K562 (cell line): ENCODE data around the gene GRIK5. TPM values are rescaled to one million over a fixed set of nuclear protein-coding genes. Genes with fewer than 3 reads are reported as not detected.
A peak's percentile ranks its signal among the peaks of the same experiment; 100 is the strongest.

ENCODE experiments used
- ATF1 ChIP-seq, 2 experiments: fragments of 450-650 bp in 1 of 2; IDR thresholded peaks; 2 replicates each; pipeline ENCODE4 v1.6.1; 2016; ENCODE audit warnings: missing compliant biosample characterization in 1 of 2, missing genetic modification characterization in 1 of 2
- CLOCK ChIP-seq: fragments of 250-450 bp; sonication (Bioruptor Pico); IDR thresholded peaks from 2 replicates; pipeline ENCODE4 v1.4.0; 2020; ENCODE audit warnings: mild to moderate bottlenecking, moderate library complexity, borderline replicate concordance
- E2F6 ChIP-seq, 2 experiments: IDR thresholded peaks; 2 replicates each; pipeline ENCODE4 v1.6.1; 2011; ENCODE audit warnings: borderline replicate concordance in 1 of 2, control low read depth in 1 of 2, low read depth in 1 of 2, low read length in 1 of 2, mild to moderate bottlenecking in 1 of 2, mixed read lengths in 1 of 2, moderate library complexity in 1 of 2; ENCODE audit not compliant: insufficient read depth in 1 of 2, insufficient read length in 1 of 2, poor library complexity in 1 of 2, severe bottlenecking in 1 of 2; ENCODE audit errors: extremely low read depth in 1 of 2
- MAX ChIP-seq: sonication (generic); formaldehyde crosslinking; IDR thresholded peaks from 2 replicates; pipeline ENCODE4 v1.9.0; 2022; ENCODE audit warnings: mild to moderate bottlenecking, missing genetic modification reagents
- MNT ChIP-seq, 2 experiments: fragments of 450-650 bp; conservative IDR thresholded peaks; 2 replicates each; pipeline ENCODE4 v1.6.1; 2017; ENCODE audit warnings: mild to moderate bottlenecking in 2 of 2, moderate library complexity in 2 of 2
- NCOA6 ChIP-seq: fragments of 450-650 bp; IDR thresholded peaks from 2 replicates; pipeline ENCODE4 v1.6.1; 2017; ENCODE audit warnings: mild to moderate bottlenecking
- NONO ChIP-seq, 2 experiments: fragments of 200-400 bp in 1 of 2; fragments of 450-650 bp in 1 of 2; formaldehyde crosslinking in 1 of 2; IDR thresholded peaks; 2 replicates each; pipeline ENCODE4 v1.6.1; 2017; ENCODE audit warnings: low read depth in 2 of 2, mild to moderate bottlenecking in 2 of 2, moderate library complexity in 2 of 2, low read length in 1 of 2
- SIN3A ChIP-seq, 2 experiments: fragments of 150-350 bp in 1 of 2; IDR thresholded peaks; 2 replicates each; pipeline ENCODE4 v1.6.1; 2011 to 2016; ENCODE audit warnings: borderline replicate concordance in 2 of 2, low read depth in 2 of 2, low read length in 2 of 2, mild to moderate bottlenecking in 2 of 2, moderate library complexity in 2 of 2; ENCODE audit not compliant: control insufficient read depth in 1 of 2
- YY1 ChIP-seq, 3 experiments: IDR thresholded peaks; 2 replicates each; pipeline ENCODE4 v1.6.1; 2011; ENCODE audit warnings: low read length in 2 of 3, mild to moderate bottlenecking in 2 of 3, moderate library complexity in 2 of 3, borderline replicate concordance in 1 of 3, control low read depth in 1 of 3, low read depth in 1 of 3; ENCODE audit not compliant: insufficient read depth in 3 of 3, insufficient replicate concordance in 2 of 3, control insufficient read depth in 1 of 3, insufficient read length in 1 of 3; ENCODE audit errors: extremely low read depth in 1 of 3
- polyA plus RNA-seq, 8 experiments: library from polyadenylated mRNA; depleted of rRNA in 4 of 8; stranded (reverse) in 5 of 8; unstranded in 3 of 8; fragments of >200 nt; fragmentation: Nextera tagmentation in 2 of 8; fragmentation: Illumina TruSeq in 1 of 8; extraction: Ambion mirVana in 2 of 8; extraction: Trizol in 1 of 8; gene quantifications; 2 replicates each; pipeline versions ENCODE4 v1.2.1 to v1.2.3, GENCODE V29; 2011 to 2014; ENCODE audit warnings: inconsistent platforms in 1 of 8, missing spikeins in 1 of 8
- total RNA-seq, 7 experiments: library from RNA; depleted of rRNA in 6 of 7; stranded (reverse); fragments of >200 nt in 6 of 7; fragmentation: Illumina TruSeq in 2 of 7; extraction: Trizol in 2 of 7; gene quantifications; 2 replicates each; pipeline versions ENCODE4 v1.2.1 to v1.2.3, GENCODE V29; 2011 to 2021; ENCODE audit warnings: low replicate concordance in 1 of 7
- TF ChIP-seq, protein P1 (sequence below): sonication (generic); formaldehyde crosslinking; IDR thresholded peaks from 2 replicates; pipeline ENCODE4 v1.8.0; 2022; ENCODE audit warnings: mild to moderate bottlenecking, missing genetic modification reagents
- TF ChIP-seq, protein P2 (sequence below): sonication (generic); formaldehyde crosslinking; IDR thresholded peaks from 2 replicates; pipeline ENCODE4 v1.8.0; 2023; ENCODE audit warnings: mild to moderate bottlenecking, missing genetic modification reagents
- TF ChIP-seq, protein P3 (sequence below): sonication (generic); formaldehyde crosslinking; IDR thresholded peaks from 2 replicates; pipeline ENCODE4 v1.9.0; 2022; ENCODE audit warnings: mild to moderate bottlenecking, missing genetic modification reagents

The GRIK5 gene
- total and polyA plus RNA-seq, 9 of the 15 experiments (the other 6 are each of a cell fraction or from before 2014, with no cell fraction given): 0.04 to 0.55 (median 0.27) TPM; not detected in 2

DNA sequence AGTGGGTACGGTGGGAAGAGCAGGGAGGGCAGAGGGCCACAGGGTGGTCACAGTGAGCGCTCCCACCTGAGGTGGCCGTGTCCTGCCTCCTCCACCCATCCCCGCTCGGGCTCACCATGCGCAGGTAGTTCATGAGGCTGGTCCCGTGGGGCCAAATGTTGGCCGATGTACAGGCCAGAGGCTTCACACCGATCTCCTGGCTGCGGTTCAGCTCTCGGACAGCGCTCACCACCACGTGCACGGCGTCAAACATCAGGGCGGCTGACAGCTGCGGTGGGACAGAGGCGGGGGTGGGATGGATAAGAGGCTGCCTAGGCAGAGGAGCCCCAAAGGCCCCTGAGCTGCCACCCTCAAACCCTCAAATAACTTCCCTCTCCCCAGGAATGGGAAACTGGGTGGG, 15.8 kb downstream of the GRIK5 start (continued):
- TF ChIP-seq CLOCK (no peak), SIN3A (IDR thresholded peaks at IDR 0.05; ENCODE audit: borderline replicate concordance in 2 of 2, control insufficient read depth in 1 of 2, low read depth in 2 of 2, low read length in 2 of 2) (peak in 1 of 2 experiments; percentile 91; a peak in 2 of 4 replicates), NONO (IDR thresholded peaks at IDR 0.05; ENCODE audit: low read depth in 2 of 2, low read length in 1 of 2) (no peak), E2F6 (IDR thresholded peaks at IDR 0.05; ENCODE audit: borderline replicate concordance in 1 of 2, extremely low read depth in 1 of 2, insufficient read depth in 1 of 2, insufficient read length in 1 of 2, low read depth in 1 of 2, low read length in 1 of 2, poor library complexity in 1 of 2, severe bottlenecking in 1 of 2) (peak; percentile 56 to 90), ATF1 (CRISPR knock-in tag; IDR thresholded peaks at IDR 0.05) (no peak), ATF1 (tag; IDR thresholded peaks at IDR 0.05) (no peak), MNT (conservative IDR thresholded peaks at IDR 0.05) (peak; percentile 87 to 91), YY1 (IDR thresholded peaks at IDR 0.05; ENCODE audit: borderline replicate concordance in 1 of 3, control insufficient read depth in 1 of 3, extremely low read depth in 1 of 3, insufficient read depth in 3 of 3, insufficient read length in 1 of 3, insufficient replicate concordance in 2 of 3, low read depth in 1 of 3, low read length in 2 of 3) (no peak), MAX (CRISPR knock-in tag) (peak; percentile 77), NCOA6 (no peak)
- TF ChIP-seq, protein P1, sequence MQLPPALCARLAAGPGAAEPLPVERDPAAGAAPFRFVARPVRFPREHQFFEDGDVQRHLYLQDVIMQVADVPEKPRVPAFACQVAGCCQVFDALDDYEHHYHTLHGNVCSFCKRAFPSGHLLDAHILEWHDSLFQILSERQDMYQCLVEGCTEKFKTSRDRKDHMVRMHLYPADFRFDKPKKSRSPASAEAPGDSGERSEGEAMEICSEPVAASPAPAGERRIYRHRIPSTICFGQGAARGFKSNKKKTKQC (CRISPR knock-in tag): peak; percentile 58; the same call in 1 of the 2 replicates
- TF ChIP-seq, protein P2, sequence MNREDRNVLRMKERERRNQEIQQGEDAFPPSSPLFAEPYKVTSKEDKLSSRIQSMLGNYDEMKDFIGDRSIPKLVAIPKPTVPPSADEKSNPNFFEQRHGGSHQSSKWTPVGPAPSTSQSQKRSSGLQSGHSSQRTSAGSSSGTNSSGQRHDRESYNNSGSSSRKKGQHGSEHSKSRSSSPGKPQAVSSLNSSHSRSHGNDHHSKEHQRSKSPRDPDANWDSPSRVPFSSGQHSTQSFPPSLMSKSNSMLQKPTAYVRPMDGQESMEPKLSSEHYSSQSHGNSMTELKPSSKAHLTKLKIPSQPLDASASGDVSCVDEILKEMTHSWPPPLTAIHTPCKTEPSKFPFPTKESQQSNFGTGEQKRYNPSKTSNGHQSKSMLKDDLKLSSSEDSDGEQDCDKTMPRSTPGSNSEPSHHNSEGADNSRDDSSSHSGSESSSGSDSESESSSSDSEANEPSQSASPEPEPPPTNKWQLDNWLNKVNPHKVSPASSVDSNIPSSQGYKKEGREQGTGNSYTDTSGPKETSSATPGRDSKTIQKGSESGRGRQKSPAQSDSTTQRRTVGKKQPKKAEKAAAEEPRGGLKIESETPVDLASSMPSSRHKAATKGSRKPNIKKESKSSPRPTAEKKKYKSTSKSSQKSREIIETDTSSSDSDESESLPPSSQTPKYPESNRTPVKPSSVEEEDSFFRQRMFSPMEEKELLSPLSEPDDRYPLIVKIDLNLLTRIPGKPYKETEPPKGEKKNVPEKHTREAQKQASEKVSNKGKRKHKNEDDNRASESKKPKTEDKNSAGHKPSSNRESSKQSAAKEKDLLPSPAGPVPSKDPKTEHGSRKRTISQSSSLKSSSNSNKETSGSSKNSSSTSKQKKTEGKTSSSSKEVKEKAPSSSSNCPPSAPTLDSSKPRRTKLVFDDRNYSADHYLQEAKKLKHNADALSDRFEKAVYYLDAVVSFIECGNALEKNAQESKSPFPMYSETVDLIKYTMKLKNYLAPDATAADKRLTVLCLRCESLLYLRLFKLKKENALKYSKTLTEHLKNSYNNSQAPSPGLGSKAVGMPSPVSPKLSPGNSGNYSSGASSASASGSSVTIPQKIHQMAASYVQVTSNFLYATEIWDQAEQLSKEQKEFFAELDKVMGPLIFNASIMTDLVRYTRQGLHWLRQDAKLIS (CRISPR knock-in tag): no peak
- TF ChIP-seq, protein P3, sequence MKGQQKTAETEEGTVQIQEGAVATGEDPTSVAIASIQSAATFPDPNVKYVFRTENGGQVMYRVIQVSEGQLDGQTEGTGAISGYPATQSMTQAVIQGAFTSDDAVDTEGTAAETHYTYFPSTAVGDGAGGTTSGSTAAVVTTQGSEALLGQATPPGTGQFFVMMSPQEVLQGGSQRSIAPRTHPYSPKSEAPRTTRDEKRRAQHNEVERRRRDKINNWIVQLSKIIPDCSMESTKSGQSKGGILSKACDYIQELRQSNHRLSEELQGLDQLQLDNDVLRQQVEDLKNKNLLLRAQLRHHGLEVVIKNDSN (CRISPR knock-in tag): peak; percentile 34; the same call in 1 of the 2 replicates
